Astrocyte of the spinal cord (primary cell): ENCODE measurements around the gene TMEM52.
"Not testable (repeated sequence)": the region's sequence is repeated elsewhere in the genome, so short reads cannot be mapped to it uniquely, and the experiment has no call there.

Source experiments
- DNase-seq: peaks from one replicate; pipeline ENCODE4 v3.0.0; 2011; ENCODE audit warnings: low read depth, low spot score
- H3K4me3 ChIP-seq: 2 replicates; pipeline ENCODE4 v1.5.1; 2011; ENCODE audit warnings: low read depth, mild to moderate bottlenecking, low read length, moderate library complexity
- in situ Hi-C: cut with HindIII; loops from 2 replicates; pipeline ENCODE4 v1.10.0; 2017; ENCODE audit warnings: low sequenced_read_pairs
- TF ChIP-seq, protein P1 (sequence below): IDR thresholded peaks from 2 replicates; pipeline ENCODE4 v1.5.1; 2012; ENCODE audit warnings: low read depth, mild to moderate bottlenecking, low read length, inconsistent platforms

The TMEM52 gene

DNA sequence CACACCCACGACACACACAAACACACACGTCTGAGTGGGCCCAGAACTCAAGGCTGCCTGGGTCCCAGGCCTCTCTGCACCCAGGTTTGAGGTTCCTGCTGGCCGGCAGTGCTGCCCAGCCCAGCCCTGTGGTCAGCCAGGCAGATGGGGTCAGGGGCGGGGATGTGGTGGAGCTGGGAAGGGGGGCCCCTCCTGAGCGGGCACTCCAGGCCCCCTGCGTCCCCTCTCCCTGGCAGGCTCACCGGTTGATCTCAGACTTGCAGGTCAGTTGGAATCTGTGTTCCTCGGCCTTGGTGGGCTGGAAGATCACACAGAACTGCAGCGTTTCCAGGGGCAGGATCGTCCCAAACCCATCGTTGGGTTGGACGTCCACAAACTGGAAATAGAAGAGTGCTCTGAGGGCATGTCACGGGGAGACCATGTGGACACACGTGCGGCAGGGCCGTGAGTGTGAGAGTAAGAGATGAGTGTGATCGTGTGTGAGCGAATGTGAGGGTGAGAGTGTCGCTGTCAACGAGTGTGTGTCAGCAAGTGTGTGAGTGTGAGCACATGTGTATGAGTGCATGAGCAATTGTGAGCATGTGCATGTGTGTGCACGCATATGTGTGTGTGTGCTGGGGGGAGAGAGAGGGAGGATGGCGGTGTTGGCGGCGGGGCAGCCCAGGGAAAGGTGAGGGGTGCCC, 19.7 kb upstream of the TMEM52 start:
- DNase-seq, result no peak
- TF ChIP-seq, protein P1, sequence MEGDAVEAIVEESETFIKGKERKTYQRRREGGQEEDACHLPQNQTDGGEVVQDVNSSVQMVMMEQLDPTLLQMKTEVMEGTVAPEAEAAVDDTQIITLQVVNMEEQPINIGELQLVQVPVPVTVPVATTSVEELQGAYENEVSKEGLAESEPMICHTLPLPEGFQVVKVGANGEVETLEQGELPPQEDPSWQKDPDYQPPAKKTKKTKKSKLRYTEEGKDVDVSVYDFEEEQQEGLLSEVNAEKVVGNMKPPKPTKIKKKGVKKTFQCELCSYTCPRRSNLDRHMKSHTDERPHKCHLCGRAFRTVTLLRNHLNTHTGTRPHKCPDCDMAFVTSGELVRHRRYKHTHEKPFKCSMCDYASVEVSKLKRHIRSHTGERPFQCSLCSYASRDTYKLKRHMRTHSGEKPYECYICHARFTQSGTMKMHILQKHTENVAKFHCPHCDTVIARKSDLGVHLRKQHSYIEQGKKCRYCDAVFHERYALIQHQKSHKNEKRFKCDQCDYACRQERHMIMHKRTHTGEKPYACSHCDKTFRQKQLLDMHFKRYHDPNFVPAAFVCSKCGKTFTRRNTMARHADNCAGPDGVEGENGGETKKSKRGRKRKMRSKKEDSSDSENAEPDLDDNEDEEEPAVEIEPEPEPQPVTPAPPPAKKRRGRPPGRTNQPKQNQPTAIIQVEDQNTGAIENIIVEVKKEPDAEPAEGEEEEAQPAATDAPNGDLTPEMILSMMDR, result no peak
- no peak overlapping the region for H3K4me3 ChIP-seq
- in situ Hi-C loops, result no loop called here

DNA sequence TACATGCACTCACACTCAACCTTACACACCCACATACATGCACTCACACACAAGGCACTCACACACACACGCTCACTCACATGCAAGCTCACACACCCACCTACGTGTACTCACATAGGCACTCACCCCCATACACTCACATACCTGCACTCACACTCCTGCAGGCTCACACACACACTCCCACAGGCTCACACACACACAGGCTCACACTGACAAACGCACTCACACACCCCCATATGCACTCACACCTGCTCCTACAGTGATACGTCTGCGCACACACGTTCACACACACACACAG, 19.1 kb upstream of the TMEM52 start:
- H3K4me3 ChIP-seq, result no peak overlapping the region
- in situ Hi-C loops, result no loop called here
- no peak for DNase-seq
- TF ChIP-seq, protein P1, result no peak

DNA sequence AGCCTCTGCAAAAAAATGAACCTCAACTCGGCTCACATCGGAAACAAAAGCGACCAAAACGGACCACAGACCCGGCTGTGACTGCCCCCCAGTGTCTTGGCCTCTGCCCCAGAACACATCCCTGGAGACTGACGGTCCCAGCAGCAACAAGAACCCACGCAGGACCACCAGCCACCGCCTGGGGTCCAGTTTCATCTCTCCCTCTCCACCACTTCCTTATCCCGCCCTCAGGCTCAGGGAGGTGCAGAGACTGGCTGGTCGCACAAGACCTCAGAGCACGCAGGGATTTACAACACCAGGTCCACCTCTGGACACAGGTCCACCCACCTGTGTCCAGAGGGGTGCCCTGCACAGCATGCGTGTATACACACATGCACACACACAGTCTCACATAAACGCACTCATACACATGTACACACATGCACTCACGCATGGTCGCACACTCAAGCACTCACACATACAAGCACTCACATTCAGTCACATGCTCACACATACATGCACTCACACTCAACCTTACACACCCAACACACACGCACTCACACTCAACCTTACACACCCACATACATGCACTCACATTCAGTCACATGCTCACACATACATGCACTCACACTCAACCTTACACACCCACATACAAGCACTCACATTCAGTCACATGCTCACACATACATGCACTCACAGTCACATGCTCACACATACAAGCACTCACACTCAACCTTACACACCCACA, 18.6 kb upstream of the TMEM52 start:
- no peak overlapping the region for H3K4me3 ChIP-seq
- in situ Hi-C loops, result no loop called here
- DNase-seq, result no peak
- TF ChIP-seq, protein P1, result no peak

DNA sequence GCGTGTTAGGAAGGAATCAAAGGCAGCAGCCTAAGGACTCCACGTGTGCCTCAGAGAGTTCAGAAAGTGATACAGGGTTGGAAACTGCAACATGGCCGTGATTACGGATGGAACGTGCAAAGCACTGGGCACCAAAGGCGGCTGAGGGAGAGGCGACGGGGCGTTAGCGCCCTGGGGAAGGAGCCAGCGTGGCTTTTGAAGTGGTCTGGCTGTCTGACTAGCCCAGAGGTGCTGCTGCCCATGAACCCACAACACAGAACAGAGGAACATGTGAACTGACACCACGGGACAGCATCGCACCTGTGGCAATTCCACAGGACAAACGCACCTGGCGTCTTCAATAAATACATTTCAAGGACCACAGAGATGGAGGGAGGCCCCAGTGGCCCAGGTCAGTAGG, 18.0 kb upstream of the TMEM52 start:
- TF ChIP-seq, protein P1, result no peak
- H3K4me3 ChIP-seq, result no peak overlapping the region
- DNase-seq, result no peak
- in situ Hi-C loops, result no loop called here

DNA sequence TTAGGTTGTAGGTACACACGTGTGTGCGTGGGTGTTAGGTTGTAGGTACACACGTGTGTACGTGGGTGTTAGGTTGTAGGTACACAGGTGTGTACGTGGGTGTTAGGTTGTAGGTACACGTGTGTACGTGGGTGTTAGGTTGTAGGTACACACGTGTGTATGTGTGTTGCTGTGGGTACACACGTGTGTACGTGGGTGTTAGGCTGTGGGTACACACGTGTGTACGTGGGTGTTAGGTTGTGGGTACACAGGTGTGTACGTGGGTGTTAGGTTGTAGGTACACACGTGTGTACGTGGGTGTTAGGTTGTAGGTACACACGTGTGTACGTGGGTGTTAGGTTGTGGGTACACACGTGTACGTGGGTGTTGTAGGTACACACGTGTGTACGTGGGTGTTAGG, 15.8 kb upstream of the TMEM52 start:
- DNase-seq, in situ Hi-C loops, H3K4me3 ChIP-seq: not testable (repeated sequence)

DNA sequence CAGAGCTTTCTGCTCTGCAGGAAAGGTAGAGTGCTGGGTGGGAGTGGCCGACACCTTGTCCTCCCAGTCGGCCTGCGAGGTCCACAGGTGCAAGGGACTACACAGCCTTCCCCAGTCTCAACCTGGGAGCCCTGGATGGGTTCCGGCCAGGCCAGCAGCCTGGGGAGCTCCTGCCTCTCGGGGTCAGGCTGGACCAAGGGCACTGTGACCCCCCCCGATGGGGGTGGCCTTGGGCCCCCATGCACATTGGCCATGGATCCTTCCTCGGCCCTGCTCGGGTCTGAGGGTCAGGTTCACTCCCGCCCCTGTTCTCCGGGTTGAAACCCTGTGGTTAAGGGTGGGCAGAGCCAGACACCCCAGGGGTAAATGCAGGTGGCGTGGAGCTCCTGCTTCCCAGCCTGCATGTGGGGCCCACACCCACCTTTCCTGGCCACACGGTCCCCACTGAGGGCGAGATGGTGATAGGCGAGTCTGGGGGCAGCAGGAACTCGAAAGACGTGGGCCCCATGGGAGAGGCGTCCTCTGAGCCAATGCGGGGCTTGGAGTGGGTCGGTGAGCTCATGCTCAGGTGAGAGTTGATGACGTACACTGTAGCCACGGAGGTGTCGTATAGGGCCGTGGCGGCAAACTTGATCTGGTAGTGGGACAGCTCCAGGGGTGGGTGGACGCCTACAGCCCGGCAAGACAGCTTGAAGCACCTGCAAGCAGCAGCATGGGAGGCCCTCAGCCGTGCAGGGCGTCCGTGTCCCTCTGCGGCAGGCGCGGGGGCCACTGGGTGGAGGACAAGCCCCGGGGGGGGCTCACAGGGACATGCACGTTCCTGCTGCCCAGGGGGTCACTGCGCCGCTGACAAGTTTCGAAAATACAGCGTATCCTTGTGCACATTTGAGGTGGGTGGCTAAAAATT, 10.8 kb upstream of the TMEM52 start:
- in situ Hi-C loops, result no loop called here
- no peak overlapping the region for H3K4me3 ChIP-seq
- TF ChIP-seq, protein P1, result no peak
- DNase-seq, result no peak
